Ectodermal cell (in vitro differentiated cells): ENCODE measurements around the gene SAMD3. TPM values are rescaled to one million over a fixed set of nuclear protein-coding genes. Genes with fewer than 3 reads are reported as not detected.
"Not testable (repeated sequence)": the region's sequence is repeated elsewhere in the genome, so short reads cannot be mapped to it uniquely, and the experiment has no call there.

Experiments used
- H3K27ac ChIP-seq: 2 replicates; pipeline ENCODE4 v1.7.0; 2013; ENCODE audit warnings: mild to moderate bottlenecking, low read depth, low read length; ENCODE audit not compliant: insufficient read depth, poor library complexity, severe bottlenecking
- H3K27me3 ChIP-seq: 2 replicates; pipeline ENCODE4 v1.7.0; 2013; ENCODE audit warnings: mild to moderate bottlenecking, low read length; ENCODE audit not compliant: insufficient read depth, control insufficient read depth, poor library complexity, severe bottlenecking
- H3K36me3 ChIP-seq: one replicate; pipeline ENCODE4 v1.7.0; 2013; ENCODE audit warnings: low read length; ENCODE audit not compliant: control insufficient read depth, insufficient read depth
- H3K4me1 ChIP-seq: one replicate; pipeline ENCODE4 v1.7.0; 2013; ENCODE audit warnings: low read length; ENCODE audit not compliant: control insufficient read depth, insufficient read depth
- H3K4me3 ChIP-seq: 2 replicates; pipeline ENCODE4 v1.7.0; 2013; ENCODE audit warnings: low read depth, low read length, control low read depth; ENCODE audit not compliant: insufficient read depth
- H3K9me3 ChIP-seq: 2 replicates; pipeline ENCODE4 v1.7.0; 2013; ENCODE audit warnings: mild to moderate bottlenecking, low read length, moderate library complexity; ENCODE audit not compliant: control insufficient read depth
- WGBS, 2 experiments: methylation state at CpG; one replicate each; pipeline ENCODE4 v1.1.7; 2013; ENCODE audit warnings: missing lambda C conversion rate in 2 of 2; 5-methylcytosine and 5-hydroxymethylcytosine counted together
- polyA plus RNA-seq, 4 experiments: library from polyadenylated mRNA; stranded (reverse); fragments of 50-300 nt; gene quantifications; one replicate each; pipeline ENCODE4 v1.2.3, GENCODE V29; 2013

The SAMD3 gene, protein sequence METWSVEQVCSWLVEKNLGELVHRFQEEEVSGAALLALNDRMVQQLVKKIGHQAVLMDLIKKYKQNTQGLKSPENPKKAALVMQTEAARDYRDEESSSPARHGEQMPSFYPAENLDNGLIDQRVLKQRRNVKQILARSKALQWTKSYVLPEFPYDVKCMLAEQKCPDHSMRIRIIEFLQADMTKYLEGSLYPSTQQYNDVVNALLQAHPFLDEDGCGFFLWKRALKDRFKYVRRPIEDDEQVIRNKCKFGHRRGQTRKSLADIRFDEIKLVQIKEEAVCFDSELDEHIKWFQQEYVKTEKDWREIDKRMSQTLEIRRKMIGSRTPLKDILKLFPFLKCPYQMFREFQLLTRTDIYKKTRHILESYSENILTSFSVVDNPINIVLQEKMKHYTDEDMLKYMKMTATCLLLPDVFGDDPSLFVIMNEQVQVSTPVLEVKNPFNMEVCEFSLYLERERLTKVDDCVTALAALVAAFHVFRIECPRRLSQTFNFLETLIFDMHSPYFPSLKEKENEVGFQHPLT
- 1.9 TPM for polyA plus RNA-seq (2013, experiment 1 of 4)
- 0.91 TPM for polyA plus RNA-seq (2013, experiment 2 of 4)
- 0.75 TPM for polyA plus RNA-seq (2013, experiment 3 of 4)
- 1.1 TPM for polyA plus RNA-seq (2013, experiment 4 of 4)

DNA sequence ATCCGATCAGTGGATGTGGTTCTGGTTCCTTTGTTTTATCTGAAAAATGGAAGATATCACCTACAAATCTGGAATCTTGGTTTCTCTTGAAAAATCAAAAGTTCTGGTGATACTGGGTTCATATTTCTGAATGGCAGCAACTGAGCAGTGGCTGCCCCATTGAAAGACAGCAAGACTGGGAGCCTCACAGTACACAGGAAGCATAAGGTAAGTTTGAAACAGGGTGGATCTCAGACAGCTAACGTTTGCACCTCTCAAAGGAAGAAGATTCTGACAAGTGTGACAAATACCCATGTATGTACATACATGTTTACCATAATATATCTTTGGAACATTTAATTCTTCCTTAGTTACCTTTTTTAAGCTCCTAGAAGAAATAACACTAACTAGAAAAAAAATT, at the start of gene SAMD3:
SAMD3 (minus strand) TSS at position 177 of the 400 bp plus-strand sequence. CDS start 7,678 bp downstream, outside the sequence.
- no peak within 1 kb of the TSS for H3K4me3 ChIP-seq
- WGBS, 2 experiments = 64 to 85% methylated on average over 1 to 2 of the region's 2 CpGs

DNA sequence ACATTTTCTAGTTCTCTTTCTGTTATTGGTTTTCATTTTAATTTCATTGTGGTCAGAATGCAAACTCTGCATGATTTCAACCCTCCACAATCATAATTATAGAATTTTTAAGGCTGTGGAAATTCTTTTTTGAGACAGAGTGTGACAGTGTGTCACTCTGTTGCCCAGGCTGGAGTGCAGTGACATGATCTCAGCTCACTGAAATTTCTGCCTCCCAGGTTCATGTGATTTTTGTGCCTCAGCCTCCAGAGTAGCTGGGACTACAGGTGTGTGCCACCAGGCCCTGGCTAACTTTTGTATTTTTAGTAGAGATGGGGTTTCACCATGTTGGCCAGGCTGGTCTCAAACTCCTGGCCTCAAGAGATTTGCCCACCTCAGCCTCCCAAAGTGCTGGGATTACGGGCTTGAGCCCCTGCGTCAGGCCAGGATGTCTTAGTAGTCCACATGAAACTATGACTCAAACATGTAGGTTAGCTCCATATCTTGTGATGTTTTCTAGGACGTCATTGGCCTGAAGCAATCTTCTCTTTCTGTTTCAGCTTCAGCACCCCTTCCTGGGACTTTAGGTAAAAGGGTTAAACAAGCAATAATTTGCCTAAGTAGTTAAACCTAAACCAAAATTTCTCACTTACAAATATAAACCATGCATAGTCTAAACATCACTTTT, 47.4 kb upstream of the SAMD3 start:
- Histone ChIP-seq H3K27ac (no peak overlapping the region), H3K4me3 (no peak overlapping the region), H3K36me3 (no peaks in the 10 kb centered on the region), H3K9me3 (peaks cover 3% of the 10 kb centered on the region), H3K4me1 (no peaks in the 10 kb centered on the region), H3K27me3 (no peaks in the 10 kb centered on the region)
- WGBS, 2 experiments = 83 to 98% methylated on average over 3 of the region's 3 CpGs

More for the DNA sequence above, at the start of gene SAMD3:
- H3K27me3 ChIP-seq = no peaks in the 10 kb centered on the region
- no peaks in the 10 kb centered on the region for H3K36me3 ChIP-seq
- H3K27ac ChIP-seq = no peak within 1 kb of the TSS
- H3K4me1 ChIP-seq = no peaks in the 10 kb centered on the region
- no peaks in the 10 kb centered on the region for H3K9me3 ChIP-seq

DNA sequence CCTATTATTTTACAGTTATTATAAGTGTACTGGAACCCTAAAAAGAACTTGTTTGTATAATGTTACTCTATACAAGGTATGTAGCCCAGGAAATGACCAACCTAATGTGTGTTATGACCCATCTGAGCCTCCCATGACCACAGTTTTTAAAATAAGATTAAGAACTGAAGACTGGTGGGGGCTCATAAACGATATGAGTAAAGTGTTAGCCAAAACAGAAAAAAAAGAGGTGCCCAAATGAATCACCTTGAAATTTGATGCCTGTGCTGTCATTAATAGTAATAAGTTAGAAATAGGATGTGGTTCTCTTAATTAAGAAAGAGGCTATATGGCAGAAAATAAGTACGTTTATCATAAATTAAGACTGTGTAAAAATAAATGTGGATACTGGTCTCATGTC, 42.8 kb upstream of the SAMD3 start:
- WGBS, 2 experiments = 88 to 93% methylated on average over 2 of the region's 2 CpGs
- not testable (repeated sequence) for H3K36me3 ChIP-seq

DNA sequence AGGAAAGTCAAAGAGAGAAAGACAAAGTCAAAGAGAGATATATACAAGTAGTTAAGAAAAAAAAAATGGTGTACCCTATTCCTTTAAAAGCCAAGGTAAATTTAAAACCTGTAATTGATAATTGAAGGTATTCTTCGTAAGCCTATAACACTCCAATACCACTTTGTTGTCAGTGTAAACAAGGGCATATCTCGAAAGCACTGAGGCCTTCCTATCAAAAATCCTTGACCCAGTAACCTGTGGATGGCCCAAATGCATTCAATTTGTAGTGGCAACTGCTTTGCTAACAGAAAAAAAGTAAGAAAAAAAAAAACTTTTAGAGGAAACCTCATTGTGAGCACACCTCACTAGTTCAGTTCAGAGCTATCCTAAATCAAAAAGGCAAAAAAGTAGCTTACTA, 39.3 kb upstream of the SAMD3 start:
- Histone ChIP-seq H3K27ac (no peak overlapping the region), H3K4me1 (no peaks in the 10 kb centered on the region), H3K36me3 (no peaks in the 10 kb centered on the region), H3K4me3 (no peak overlapping the region), H3K9me3 (no peaks in the 10 kb centered on the region), H3K27me3 (no peaks in the 10 kb centered on the region)
- 92 to 95% methylated on average over 2 of the region's 2 CpGs for WGBS, 2 experiments

More for the DNA sequence above, 42.8 kb upstream of the SAMD3 start:
- not testable (repeated sequence) for H3K9me3 ChIP-seq, H3K4me3 ChIP-seq, H3K27me3 ChIP-seq, H3K27ac ChIP-seq, H3K4me1 ChIP-seq

DNA sequence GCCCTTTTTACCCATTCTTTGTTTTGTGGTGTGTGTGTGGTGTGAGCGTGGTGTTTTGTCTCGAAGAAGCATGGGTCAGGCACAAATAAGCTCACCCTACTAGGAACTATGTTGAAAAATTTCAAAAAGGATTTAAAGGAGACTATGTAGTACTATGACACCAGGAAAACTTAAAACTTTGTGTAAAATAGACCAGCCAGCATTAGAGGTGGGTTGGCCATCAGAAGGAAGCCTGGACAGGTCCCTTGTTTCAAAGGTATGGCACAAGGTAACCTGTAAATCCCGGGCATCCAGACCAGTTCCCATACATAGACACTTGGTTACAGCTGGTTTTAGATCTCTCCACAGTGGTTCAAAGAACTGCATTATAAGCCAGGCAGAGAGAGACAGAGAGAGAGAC, 38.8 kb upstream of the SAMD3 start:
- not testable (repeated sequence) for H3K27me3 ChIP-seq, H3K27ac ChIP-seq, H3K36me3 ChIP-seq, H3K4me1 ChIP-seq, H3K9me3 ChIP-seq, H3K4me3 ChIP-seq
- WGBS, 2 experiments = 81 to 92% methylated on average over 1 to 3 of the region's 3 CpGs

DNA sequence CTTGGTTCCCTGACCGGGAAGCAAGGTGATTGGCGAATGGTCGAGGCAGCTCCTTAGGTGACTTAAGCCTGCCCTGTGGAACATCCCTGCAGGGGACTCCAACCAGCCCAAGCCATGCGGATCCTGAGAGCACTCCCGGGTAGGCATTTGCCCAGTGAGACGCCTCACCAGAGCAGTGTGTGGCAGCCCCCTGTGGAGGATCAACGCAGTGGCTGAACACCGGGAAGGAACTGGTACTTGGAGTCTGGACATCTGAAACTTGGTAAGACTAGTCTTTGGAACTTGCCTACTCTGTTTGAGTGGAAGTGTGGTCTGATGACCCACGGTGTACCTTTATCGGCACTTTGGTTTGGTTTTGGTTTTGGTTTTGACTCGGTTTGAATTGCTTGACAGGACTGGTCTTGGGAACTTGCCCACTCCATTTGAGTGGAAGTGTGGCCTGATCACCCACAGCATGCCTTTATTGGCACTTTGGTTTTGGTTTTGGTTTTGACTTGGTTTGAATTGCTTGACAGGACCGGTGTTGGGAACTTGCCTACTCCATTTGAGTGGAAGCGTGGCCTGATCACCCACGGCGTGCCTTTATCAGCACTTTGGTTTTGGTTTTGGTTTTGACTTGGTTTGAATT, 38.0 kb upstream of the SAMD3 start:
- not testable (repeated sequence) for H3K36me3 ChIP-seq, H3K9me3 ChIP-seq, H3K27ac ChIP-seq, H3K4me1 ChIP-seq, H3K4me3 ChIP-seq, H3K27me3 ChIP-seq
- 84 to 88% methylated on average over 15 of the region's 15 CpGs for whole genome bisulfite sequencing, 2 experiments

DNA sequence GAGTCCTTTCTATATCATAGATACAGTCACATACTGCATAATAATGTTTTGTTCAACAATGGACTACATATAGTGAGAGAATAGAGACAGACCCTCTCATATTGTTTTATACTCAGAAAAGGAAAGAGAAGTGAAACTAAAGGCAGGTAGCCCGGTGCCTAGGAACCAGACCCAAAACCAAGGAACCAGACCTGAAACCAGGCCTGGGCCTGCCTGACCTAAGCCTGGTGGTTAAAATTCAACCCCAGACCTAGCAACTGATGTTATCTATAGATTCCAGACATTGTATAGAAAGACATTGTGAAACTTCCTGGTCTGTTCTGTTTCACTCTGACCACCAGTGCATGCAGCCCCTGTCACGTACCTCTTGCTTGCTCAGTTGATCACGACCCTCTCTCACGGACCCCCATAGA, 37.3 kb upstream of the SAMD3 start:
- not testable (repeated sequence) for H3K27me3 ChIP-seq, H3K36me3 ChIP-seq, H3K4me1 ChIP-seq, H3K9me3 ChIP-seq, H3K4me3 ChIP-seq, H3K27ac ChIP-seq
- 90 to 91% methylated on average over 4 of the region's 4 CpGs for WGBS, 2 experiments

DNA sequence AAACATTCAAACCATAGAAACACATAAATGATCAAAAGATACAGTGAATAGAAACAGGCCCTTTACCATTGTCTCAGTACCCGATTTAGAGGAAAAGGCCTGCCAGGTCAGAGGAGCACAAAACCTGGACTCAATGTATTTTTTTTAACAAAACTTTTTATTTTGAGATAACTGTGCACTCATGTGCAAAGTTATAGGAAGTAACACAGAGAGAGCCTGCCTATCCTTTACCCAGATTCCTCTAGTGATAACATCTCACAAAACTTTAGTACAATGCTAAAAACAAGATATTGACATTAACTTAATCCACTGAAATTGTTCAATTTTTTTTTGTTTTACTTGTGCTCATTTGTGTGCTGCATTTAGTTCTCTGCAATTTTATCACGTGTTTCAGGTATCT, 36.8 kb upstream of the SAMD3 start:
- no peaks in the 10 kb centered on the region for H3K36me3 ChIP-seq
- no peaks in the 10 kb centered on the region for H3K9me3 ChIP-seq
- WGBS, 2 experiments = 94 to 100% methylated on average over 1 to 2 of the region's 2 CpGs
- no peak overlapping the region for H3K4me3 ChIP-seq
- no peak overlapping the region for H3K27ac ChIP-seq
- H3K4me1 ChIP-seq = no peaks in the 10 kb centered on the region
- H3K27me3 ChIP-seq = no peaks in the 10 kb centered on the region

DNA sequence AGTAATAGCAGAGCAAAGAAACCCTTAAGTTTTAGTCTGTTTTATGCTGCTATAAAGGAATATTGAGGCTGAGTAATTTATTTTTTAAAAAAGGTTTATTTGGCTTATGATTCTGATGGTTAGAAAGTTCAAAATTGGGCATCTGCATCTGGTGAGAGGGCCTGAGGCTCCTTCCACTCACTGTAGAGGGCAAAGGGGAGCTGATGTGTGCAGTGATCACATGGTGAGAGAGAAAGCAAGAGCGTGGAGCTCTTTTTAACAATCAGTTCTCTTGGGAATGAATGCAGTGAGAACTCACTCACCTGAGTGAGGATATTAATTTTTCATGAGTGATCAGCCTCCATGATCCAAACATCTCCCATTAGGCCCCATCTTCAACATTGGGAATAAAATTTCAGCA, 36.4 kb upstream of the SAMD3 start:
- no peak overlapping the region for H3K4me3 ChIP-seq
- WGBS, 2 experiments = 61 to 64% methylated on average over 1 of the region's 1 CpG

More for the DNA sequence above, 36.4 kb upstream of the SAMD3 start:
- Histone ChIP-seq H3K4me1 (no peaks in the 10 kb centered on the region), H3K36me3 (no peaks in the 10 kb centered on the region), H3K9me3 (no peaks in the 10 kb centered on the region), H3K27ac (no peak overlapping the region), H3K27me3 (no peaks in the 10 kb centered on the region)
